ELR (cell line): ENCODE results near the gene NKG7.
A peak's percentile ranks its signal among the peaks of the same experiment; 100 is the strongest.

Experiments
- DNase-seq: peaks from one replicate; pipeline ENCODE4 v3.0.0-alpha.2; 2015; ENCODE audit warnings: low read depth

NKG7 gene

DNA sequence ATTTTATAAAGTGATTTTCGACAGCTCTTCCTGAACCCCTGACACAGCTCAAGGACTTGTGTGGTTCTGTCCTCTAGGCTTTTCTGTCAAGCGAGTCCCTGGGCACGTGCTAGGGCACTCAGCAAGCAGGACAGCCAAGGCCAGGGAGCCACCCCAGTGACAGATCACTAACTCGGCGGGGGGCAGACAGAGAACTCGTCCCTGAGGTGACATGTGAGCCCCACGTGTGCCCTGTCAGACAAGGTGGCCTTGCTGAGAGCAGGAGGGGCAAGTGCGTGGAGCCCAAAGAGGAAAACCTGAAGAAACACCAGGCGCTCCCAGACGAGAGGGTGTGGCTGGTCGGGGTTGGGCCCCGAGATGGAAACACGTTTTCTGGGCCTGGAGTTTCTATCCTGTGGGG, 11.2 kb downstream of the NKG7 start:
- DNase-seq = no peak

DNA sequence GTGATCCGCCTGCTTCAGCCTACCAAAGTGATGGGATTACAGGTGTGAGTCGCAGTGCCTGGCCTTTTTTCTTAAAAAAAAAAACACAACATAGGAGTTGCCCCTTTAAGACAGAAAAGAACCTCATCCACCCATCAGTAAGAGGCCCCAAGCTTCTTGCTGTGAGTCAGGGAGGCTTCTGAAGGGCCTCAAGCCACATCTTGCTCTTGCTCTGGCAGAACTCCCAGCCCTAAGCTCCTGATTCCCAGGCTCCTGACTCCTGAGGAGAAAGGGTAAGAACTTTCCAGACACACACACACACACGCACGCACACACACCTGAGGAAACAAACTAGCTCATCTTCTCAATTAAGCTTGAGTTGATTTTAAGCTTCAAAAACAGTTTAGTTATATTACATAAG, 13.2 kb downstream of the NKG7 start:
- DNase-seq = peak; percentile 79

DNA sequence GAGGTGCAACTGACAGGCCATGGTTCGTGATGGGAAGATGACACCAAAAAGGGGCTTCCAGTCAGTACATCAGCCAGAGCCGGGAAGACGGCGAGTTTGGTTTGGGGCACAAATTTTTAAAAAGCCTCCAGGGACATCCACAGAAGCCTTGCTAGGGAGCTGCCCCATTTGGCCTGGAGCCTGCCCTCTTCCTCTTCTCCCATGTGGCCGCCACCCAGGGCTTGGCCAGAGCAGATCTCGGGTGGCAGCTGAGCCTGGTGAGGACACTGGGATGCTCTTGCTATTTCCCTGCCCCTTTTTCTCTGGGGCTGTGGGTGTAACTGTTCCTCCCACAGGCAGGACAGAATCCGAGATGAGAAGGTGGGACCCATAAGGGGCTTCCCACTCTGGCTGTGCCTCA, 14.5 kb downstream of the NKG7 start:
- no peak for DNase-seq

DNA sequence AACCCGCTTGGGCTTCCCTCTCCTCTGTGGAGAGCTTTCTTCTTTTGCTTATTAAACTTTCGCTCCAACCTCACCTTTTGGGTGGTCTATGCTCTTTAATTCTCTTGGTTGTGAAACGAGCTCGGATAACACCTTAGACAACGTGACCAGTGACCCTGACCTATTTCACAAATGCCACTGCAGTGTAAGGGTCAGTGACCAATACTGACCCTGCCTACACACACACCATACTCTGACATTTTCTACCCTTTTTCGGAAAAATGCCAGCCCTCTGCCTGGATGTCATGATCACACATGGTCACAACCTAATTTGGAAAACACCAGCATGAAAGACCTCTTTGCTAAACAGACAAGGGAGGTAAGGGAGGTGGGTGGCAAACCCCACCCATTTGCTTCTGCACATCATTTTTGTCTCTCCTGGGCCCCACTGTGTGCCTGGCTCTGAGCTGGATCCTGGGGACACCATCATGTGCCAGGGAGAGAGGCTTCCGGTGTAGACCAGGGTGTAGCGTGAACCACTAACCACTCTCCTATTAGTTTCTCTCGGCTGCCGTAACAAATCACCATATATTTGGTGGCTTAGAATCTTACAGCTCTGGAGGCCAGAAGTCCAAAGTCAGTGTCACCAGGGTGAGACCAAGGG, 16.2 kb downstream of the NKG7 start:
- no peak for DNase-seq

DNA sequence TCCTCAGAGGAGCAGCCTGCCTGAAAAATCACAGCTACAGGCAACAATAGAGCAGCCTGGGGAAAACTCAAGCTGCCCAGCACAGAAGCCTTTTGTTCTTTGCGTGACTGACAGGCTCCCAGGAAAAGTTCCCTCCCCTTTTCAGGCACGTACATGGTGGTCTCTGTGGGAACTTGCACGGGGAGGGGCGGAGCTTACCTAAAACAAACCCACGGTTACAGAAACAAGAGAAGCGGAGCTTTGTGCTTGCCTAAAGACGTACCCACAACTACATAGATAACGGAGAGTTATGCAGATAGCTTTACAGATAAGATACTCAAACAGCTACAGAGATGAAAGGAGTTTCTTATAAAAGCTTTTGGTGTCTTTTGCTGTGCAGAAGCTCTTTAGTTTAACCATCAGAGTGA, 17.7 kb downstream of the NKG7 start:
- DNase-seq = no peak

DNA sequence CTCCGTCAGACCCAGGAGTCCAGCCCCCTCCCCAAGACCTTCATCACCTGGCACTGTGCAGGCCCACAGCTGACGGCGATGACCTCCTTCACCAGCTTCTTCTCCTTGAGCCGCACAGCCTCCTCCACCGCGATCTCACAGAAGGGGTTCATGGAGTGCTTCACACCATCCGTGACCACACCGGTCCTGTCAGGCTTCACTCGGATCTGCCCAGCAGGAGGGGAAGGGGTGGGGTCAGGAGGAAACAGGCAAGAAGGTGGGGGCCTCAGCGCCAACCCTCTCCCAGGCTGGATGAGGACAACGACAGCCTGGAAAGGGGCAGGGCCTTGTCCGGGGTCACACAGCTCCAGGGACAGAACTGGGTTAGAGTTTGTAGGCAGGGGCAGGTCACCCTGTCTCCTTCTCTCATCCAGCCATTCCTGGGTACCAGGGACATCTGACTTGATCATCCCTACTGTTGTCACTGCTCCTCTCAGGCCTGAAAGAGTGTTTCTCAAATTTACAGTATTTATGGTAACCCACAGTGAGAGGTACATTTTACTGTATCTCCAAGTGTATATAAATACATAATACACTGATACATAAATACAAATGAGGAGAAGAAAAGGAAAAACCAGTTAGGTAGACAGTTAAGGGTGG, 18.2 kb downstream of the NKG7 start:
- DNase-seq = no peak

DNA sequence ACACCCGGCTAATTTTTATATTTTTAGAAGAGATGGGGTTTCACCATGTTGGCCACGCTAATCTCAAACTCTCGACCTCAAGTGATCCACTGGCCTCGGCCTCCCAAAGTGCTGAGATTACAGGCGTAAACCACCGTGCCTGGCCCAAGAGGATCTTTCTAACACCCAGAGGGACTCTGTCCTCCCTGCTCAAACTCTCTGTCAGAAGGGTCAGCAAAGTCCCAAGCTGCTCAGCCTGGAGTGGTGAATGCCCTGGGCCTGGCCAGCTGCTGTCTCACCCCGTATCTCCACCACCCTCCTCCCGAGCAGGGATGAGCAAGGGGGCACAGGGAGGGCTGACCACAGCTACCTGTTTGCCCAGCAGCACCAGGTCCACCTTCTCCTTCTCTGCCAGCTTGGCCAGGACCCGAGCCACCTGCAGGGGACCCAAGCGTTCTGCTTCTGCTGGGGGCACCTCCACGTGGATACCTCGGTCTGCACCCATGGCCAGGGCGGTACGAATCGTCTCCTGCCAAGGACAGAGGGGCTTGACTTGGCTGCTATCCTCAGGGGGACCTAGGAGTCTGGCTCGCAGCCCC, 19.6 kb downstream of the NKG7 start:
- DNase-seq = no peak

DNA sequence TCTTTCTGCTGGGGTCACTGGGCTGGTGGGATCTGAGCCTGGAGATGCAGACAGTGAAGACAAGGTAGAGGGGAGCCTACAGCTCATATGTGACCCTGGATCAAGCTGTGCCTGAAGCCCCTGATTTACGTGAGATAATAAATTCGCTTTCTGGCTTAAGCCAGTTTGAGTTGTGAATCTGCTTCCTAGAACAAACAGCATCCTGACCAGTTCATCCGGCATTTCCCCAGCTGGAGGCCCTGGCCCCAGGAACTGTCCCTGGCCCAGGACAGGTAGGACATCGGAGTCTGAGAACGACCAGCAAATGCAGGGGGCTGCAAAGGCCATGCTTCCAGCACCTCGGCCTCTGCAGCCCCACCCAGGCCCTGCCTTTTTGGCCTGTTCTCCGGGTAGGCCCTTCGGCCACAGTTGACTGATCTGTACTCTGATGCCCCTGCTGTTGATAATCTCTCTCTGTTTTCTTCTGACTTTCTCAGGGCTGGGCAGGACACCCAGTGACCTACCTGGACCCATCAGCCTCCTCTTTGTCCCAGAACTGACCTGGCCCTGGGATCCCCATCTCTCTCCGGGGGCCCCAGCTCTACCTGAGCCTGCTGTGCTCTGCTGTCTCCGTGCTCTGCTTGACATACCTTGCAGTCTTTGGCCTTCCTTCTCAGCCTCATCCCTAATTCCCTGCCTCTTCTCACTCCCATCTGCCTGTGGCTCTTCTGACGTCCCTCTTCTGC, 21.0 kb downstream of the NKG7 start:
- DNase-seq = no peak

DNA sequence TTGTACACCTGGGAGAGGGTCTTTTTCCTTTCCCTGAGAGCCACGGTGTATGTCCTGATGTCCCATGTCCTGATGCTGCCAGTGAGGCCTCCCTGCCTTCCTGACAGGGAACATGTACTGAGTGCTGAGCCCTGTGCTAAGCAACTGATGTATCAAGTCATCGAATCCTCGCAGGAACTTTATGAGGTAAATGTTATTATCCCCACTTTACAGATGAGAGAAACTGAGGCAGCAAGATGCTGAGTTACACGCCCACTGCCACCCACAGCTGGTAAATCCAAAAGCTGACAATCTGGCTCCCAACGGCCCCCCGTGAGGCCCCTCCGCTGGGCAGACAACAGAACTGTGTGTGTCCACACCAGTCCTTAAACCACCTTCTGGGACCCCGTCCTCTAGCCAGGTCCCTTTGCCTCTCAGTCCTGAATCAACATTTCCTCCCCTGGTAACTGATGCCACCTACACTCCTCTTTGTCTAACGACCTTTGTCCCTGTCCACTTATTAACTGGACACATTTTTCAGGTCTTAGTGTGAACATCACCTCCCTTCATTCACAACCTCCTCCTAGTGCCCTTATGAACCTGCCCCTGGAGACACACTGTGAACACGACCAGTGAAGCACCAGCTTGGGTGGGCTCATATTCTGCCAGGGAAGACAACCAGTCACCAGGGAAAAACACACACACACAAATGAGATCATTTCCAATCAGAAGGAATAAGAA, 25.1 kb downstream of the NKG7 start:
- DNase-seq = no peak

DNA sequence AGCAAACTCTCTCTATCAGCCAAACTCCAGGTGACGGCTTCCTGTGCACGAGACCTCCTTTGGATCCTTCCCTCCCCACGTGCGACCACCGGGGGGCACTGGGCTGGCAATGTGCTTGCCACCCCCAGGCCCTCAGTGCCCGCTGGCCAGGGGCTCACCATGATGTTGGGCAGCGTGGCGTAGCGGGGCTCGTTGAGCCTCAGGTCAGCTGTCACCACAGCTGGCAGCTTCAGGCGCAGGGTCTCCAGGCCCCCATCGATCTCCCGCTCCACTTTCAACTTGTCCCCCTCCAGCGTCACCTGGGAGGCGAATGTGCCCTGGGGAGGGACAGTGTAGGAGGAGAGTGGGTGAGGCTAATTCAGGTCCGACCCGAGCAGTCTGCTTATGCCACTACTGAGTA, 25.7 kb downstream of the NKG7 start:
- DNase-seq = no peak

DNA sequence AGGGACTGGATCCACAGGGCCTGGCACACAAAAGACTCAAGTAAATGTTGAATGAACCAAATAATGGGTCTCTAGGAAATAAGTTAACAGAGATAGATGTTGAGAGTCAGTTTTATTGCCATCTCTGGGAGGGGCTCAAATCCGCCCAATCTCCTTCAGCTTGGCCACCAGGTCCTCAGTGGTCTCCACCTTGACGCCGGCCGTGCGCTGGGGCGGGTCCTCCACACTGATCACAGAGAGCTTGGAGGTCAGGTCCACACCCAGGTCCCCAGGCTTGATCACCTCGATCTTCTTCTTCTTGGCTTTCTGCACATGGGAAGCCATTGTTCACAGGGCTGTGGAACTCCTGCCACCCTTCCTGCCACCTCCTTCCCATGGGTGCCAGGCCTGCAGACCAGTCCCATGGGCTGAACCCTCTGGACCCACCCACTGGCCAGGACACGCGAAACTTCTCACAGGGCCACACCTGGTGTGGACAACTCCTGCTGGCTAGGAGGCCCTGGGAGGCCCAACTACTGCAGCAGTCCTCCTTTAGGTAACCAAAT, 27.3 kb downstream of the NKG7 start:
- DNase-seq = no peak

DNA sequence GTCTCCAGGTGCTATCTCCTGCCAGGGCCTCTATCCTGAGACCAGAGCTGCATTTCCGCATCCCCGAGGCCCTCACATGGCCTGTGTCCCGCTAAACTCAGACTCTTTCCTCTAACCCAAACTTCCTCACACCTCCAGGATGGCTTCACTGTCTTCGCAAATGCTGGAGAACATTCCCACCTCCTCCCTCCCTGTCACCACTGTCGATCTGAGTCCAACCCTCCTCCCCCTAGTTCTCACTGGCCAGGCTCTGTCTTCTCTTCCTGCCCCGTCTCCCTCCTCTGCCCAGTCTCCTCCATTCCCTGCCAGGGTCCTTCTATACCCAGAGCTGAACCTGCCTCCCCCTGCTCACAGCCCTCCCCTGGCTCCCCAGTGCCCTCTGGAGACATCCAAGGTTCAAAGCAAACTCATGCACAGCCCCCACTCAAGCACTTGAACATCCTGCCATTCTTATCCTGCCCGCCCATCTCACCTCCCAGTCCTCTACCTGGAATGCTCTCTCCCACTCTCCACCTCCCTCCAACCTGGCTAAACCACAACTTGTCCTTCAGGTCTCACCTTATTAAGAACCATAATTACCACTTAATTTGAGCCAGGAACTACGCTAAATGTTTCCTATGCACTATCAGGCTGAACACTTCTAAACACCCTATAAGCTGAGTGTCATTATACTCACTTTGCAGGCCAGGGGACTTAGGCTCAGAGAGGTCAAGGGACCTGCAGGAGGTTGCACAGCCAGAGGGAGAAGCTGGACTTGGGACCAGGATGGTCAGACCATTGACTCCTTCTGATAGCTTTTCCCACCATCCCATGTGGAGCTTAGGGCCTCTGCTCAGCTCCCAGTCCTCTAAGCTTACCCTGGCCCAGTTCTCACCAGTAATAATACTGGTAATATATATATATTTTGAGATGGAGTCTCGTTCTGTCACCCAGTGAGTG, 29.6 kb downstream of the NKG7 start:
- no peak for DNase-seq

DNA sequence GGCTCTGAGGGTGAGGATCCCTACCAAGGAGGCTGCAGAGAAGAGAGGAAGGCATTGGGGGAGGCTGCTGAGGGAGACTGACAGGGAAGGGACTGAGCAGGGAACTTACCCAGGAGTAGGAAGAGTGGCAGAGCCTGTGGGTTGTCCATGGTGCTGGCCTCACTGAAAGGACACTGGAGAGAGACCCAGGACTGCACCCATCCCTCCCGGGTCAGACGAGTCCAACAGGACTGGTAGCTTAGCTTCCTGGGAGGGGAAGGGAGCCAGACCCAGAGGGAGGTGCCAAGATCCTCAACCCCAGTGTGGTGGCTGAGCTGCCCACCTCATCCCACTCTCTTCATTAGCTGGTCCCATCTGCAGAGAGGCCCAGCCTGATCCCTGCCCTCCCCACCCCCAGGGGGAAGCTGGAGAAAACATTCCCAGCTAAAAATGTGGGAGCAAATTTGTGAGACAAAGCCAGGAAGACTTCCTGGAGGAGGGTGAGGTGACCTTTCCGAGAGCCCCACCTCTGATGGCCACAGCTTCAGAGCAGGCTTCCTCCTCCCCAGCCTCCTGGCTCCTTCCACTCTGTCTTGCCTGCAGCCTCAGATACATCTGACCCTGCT, 30.4 kb downstream of the NKG7 start, which contains the start of gene VSIG10L:
VSIG10L (minus strand) TSS at position 164 of the 605 bp plus-strand sequence; CDS start at position 149, 15 bp downstream.
- DNase-seq = no peak

DNA sequence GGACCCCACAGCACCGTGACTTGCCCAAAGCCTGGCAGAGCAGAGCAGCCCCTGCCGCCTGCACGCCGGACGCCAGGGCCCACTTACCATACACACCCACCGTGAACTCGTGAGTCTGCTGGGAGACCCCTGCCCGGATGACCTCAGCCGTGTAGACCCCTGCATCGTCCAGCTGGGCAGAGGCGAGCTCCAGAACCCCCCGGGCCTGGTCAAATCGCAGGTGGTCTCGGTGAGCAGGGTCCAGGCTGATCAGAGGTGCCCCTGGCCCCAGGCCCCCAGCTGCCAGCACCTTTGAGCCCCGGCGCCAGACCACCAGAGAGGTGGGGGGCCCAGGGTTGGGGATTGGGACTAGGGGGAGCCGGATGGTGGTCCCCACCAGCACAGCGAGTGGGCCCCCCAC, 31.4 kb downstream of the NKG7 start:
- DNase-seq = no peak

DNA sequence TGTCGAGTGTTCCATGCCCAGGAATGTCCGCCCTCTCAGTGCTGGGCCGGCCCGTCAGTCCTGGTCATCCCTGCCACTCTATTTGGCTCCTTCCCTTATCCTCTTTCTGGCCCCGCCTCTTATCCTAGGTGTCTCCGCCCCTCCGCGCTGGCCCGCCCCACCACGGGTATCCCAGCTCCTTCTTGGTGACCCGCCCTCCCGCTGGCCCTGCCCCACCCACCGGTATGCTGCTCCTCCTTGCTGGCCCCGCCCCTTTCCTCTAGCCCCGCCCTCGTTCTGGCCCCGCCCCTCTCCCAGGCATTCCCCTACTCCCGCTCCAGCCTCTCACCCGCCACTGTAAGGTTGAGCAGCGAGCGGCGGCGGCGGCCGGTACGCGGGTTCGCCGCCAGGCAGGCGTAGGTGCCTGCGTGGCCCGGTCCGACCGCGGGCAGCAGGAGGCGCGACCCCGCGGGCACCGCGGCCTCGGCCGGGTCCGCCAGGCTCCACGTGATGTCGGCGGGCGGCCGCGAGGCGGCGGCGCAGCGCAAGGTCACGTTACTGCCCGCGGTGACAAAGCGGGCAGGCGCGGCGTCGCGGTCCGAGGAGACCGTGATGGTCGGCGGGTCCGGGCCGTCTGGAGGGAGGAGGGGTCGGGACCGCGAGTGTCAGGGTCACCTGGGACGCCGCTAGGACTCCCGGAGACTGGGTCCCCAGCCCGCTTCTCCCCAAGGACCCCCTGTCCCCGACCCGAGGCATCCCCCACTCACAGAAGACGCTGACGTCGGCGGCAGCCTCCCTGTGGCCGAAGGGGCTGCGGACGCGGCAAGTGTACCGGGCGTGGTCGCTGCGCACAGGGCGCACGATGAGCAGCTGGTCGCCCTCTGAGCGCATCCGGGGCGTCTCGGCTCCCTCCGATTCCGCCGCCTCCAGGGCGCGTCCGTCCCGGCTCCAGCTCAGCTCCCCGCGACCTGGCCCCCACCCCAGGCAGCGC, 32.5 kb downstream of the NKG7 start:
- DNase-seq = peak; percentile 95

DNA sequence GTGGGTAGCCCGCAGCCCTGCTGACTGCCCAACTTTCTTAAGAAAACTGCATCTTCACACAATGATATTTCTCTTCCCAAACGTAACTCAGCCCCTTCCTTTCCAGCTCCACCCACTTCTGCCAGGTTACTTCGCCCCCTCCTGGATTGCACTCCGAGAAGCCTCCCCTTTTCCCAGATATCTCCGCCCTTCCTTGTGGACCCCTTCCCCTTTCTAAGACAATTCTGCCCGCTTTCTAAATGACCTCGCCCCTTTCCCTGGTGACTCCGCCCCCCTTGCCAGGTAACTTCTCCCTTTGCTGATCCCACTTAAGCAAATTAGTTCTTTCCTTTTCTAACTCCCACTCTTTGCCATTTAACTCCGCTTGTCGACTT, 33.2 kb downstream of the NKG7 start:
- no peak for DNase-seq

DNA sequence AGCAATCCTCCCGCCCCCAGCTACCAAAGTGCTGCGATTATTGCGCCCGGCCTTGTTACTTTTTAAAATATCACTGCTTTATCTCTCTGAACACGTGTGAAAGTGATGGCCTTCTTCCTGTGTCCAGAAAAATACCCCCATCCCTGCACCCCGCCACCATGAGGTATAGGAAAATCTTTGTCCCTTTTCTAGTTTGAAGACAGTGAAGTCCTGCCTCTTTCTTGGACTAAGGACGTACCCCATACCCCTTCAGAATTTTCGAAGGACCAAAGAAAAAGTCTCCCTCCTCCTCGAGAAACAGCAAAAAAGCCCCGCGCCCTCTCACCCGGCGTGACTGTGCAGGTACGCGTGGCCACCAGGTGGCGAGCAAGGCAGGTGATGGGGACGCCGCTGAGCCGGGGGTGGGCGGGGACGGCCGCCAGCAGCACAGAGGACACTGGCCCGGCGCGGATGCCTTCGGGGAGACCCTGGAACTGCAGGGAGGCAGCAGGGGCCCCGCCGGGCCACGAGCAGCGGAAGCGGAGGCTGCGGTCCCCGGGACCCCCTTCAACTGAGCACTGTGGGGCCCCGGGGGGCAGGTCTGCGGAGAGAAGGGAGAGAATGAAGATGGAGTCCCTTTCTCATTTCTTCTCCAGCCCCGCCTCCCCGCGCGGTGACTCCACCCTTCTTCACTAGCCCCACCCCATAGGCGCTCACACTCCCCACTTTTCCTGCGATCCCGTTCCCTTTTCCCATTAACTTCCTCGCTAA, 33.7 kb downstream of the NKG7 start:
- peak; percentile 79 for DNase-seq

DNA sequence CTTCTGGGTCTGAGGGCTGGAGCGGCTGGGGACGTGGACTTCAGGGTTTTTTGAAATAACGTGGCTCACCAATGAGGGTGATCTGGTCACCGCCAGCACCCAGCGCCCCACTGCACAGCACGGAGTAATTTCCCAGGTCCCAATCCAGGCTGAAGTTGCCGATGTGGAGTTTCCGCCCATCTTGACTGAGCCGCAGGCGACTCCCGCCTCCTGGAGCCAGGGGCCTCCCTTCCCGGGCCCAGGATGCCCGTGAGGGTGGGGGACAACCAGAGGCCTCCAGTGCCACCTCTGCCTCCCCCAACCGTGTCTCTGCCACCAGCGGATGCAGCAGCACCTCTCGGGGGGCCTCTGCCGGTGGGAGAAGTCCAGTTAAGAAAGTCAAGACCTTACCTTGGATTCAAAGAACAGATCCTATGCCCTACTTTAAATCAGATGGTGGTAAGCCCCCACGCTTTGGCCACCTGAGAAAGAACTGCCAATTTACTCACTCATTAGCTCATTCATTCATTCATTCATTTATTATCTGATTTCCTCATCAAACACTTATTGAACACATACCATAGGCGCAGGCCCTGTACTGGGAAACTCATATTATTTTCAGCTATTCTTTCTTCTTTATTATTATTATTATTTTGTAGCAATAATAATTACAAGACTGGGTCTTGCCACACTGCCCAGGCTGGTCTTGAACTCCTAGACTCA, 34.4 kb downstream of the NKG7 start:
- no peak for DNase-seq
